ENCODE results near the gene PSMB9.

The PSMB9 gene

DNA sequence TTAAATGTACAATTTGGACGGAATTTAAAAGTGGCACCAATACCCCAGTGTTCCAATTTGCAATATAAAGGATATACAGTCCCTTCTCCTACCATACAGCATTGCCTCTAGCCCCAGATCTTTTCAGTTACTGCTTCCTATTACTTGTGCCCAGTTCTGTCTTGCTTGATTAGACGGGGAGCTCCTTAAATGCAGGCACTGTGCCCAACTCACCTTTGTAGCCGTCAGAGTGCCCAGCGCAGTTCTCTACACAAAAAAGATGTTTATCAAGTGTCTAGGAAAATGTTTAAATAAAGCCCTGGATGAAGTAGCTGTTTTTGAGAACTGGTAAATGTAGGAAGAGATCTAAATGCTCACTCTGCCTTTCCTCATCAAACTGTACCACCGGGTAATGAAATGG is 23.1 kb upstream of the PSMB9 start:
- TF ChIP-seq, protein P1, sequence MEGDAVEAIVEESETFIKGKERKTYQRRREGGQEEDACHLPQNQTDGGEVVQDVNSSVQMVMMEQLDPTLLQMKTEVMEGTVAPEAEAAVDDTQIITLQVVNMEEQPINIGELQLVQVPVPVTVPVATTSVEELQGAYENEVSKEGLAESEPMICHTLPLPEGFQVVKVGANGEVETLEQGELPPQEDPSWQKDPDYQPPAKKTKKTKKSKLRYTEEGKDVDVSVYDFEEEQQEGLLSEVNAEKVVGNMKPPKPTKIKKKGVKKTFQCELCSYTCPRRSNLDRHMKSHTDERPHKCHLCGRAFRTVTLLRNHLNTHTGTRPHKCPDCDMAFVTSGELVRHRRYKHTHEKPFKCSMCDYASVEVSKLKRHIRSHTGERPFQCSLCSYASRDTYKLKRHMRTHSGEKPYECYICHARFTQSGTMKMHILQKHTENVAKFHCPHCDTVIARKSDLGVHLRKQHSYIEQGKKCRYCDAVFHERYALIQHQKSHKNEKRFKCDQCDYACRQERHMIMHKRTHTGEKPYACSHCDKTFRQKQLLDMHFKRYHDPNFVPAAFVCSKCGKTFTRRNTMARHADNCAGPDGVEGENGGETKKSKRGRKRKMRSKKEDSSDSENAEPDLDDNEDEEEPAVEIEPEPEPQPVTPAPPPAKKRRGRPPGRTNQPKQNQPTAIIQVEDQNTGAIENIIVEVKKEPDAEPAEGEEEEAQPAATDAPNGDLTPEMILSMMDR (IDR thresholded peaks at IDR 0.05; ENCODE audit: low read depth, low read length), result no peak
- in situ Hi-C loops (cut with HindIII; ENCODE audit: low sequenced_read_pairs), result no loop called here
- DNase-seq (ENCODE audit: low read depth, low spot score), result no peak
- H3K4me3 ChIP-seq (ENCODE audit: low read depth, low read length), result no peak overlapping the region

DNA sequence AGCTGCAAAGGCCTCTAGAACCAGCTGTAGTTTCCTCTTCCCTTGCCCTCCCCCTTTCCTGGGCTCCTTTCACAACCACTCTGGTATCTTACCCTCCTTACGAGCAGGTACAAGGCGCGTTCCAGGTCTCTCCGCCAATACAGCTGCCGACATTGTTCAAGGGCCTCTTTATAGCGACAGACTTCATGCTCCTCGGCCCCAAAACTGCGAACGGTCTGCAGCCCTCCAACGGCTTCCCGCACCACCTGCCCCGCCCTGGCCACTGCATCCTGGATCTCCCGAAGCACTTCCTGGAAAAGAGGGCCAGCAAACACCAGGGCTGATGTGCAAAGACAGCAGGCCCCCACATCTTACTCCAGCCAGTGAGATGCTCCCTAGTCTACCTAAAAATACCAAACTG is 21.5 kb upstream of the PSMB9 start:
- TF ChIP-seq, protein P1 (IDR thresholded peaks at IDR 0.05; ENCODE audit: low read depth, low read length), result no peak
- no peak overlapping the region for H3K4me3 ChIP-seq (ENCODE audit: low read depth, low read length)
- in situ Hi-C loops (cut with HindIII; ENCODE audit: low sequenced_read_pairs), result no loop called here
- no peak for DNase-seq (ENCODE audit: low read depth, low spot score)

DNA sequence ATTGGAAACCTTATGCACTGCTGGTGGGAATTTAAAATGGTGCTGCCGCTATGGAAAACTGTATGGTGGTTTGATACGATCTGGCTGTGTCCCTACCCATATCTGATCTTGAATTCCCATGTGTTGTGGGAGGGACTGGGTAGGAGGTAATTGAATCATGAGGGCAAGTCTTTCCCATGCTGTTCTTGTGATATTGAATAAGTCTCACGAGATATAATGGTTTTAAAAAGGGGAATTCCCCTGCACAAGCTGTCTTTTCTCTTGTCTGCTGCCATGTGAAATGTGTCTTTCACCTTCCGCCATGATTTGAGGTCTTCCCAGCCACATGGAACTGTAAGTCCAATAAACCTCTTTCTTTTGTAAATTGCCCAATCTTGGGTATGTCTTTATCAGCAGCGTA is 20.3 kb upstream of the PSMB9 start:
- DNase-seq (ENCODE audit: low read depth, low spot score), result no peak
- no peak overlapping the region for H3K4me3 ChIP-seq (ENCODE audit: low read depth, low read length)
- TF ChIP-seq, protein P1 (IDR thresholded peaks at IDR 0.05; ENCODE audit: low read depth, low read length), result no peak
- in situ Hi-C loops (cut with HindIII; ENCODE audit: low sequenced_read_pairs), result no loop called here

DNA sequence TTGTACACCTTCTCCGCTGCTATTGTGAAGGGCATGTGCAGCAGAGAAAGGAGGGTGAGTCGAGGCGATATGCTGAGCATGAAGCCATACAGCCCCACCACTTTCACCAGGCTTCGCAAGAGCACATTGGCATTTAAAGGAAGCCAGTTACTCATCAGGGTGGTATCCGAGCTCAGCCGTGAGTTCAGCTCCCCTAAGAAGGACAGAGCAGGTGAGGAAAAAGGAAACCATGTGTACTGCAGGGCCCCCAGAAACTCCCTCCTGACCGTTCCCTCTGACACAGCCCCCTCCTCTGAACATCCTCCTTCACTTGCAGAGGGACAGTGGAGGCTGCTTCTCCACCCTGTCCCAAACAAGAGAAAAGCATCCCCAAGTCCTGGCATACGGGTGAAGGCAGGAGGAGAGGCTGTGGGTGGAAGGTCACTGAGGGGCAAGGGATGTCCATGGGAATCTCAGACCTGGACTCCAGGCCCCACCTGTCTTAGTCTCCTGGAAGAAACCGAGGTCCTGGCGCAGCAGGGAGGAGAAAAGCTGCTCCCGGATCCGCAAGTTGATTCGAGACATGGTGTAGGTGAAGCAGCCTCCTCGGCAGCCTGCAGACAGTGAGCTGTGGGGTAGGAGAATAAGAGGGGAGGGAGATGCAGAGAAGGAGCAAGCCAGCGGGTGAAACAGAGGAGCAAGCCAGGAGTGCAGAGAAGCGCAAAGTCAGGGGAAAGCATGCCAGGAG is 18.7 kb upstream of the PSMB9 start:
- no peak overlapping the region for H3K4me3 ChIP-seq (ENCODE audit: low read depth, low read length)
- no peak for DNase-seq (ENCODE audit: low read depth, low spot score)
- TF ChIP-seq, protein P1 (IDR thresholded peaks at IDR 0.05; ENCODE audit: low read depth, low read length), result no peak
- in situ Hi-C loops (cut with HindIII; ENCODE audit: low sequenced_read_pairs), result no loop called here

DNA sequence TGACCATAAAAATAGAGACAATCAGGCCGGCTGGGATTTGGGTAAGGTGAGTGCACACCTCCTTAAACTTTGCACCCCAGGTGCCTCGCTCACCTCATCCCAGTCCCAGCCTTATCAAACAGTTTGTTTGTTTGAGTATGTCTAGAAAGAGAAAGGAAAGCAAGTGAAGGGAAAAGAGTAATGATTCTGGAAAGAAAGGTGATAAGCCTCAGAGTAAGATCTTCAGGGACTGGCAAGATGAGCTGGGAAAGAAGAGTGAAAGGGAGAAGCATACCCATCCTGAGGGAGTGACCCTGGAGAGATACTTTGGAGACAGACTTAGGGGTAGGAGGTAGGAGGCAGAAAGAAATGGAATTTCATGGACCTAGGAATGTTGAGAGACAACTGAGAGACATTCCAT is 17.1 kb upstream of the PSMB9 start:
- in situ Hi-C loops (cut with HindIII; ENCODE audit: low sequenced_read_pairs), result no loop called here
- TF ChIP-seq, protein P1 (IDR thresholded peaks at IDR 0.05; ENCODE audit: low read depth, low read length), result no peak
- no peak for DNase-seq (ENCODE audit: low read depth, low spot score)
- H3K4me3 ChIP-seq (ENCODE audit: low read depth, low read length), result no peak overlapping the region

DNA sequence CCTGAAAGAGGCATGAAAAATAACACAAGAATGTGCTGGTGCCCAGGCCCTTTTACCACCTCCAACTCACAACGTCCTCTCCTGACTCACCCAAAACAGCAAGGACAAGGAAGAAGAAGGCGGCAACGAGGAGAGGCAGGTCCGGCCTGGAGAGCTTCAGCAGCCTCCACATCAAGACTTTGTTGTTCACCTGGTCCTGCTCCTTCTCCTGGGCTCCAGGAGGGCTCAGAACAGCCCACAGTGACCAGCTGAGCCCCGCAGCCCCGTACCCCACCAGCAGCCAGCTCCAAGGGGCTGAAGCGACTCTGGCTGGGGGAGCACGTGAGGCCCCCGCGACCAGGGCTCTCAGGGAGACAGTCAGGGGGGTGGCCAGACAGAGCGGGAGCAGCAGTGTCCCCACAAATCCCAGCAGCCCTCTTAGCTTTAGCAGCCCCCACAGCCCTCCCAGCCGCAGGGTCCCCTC is 16.3 kb upstream of the PSMB9 start:
- TF ChIP-seq, protein P1 (IDR thresholded peaks at IDR 0.05; ENCODE audit: low read depth, low read length), result no peak
- DNase-seq (ENCODE audit: low read depth, low spot score), result no peak
- in situ Hi-C loops (cut with HindIII; ENCODE audit: low sequenced_read_pairs), result no loop called here
- H3K4me3 ChIP-seq (ENCODE audit: low read depth, low read length), result peak overlapping the region; percentile 77
